ENCODE data around the gene PTPN18. TPM values are rescaled to one million over a fixed set of nuclear protein-coding genes. Genes with fewer than 3 reads are reported as not detected.

Gene PTPN18
- total RNA-seq, 1 experiment from 2014 or later: 15.7 TPM

DNA sequence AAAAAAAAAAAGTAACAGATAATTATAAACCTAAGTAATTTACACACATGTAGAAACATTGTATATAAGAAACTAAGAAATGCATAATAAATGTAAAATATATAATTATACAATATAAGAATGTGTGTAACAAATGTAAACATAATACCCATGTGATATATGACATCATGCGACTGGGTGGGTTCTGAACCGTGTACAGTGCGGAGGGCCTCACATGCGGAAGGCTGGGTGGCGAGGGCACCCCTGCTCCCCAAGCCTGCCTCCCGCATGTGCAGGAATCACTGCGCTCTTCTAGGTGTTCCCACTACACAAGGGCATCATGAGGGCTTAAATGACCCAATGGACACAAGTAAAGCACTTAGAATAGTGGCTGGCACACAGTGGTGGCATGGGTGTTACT lies 2.0 kb downstream of the PTPN18 start:
- no peak for DNase-seq (ENCODE audit: low spot score)
- no peaks in the 10 kb centered on the region for H3K36me3 Mint-ChIP-seq
- H3K4me3 Mint-ChIP-seq: no peak overlapping the region
- 0 out of 2 replicates have a peak, but pooled peaks cover 5% of the 10 kb centered on the region for H3K9me3 Mint-ChIP-seq
- H3K27ac Mint-ChIP-seq: no peak overlapping the region
- peaks cover 8% of the 10 kb centered on the region for H3K4me1 Mint-ChIP-seq
- CTCF ChIA-PET: interaction anchor here (1.2 kb wide), 1 partner anchor 15 kb away, joined by 3 read pairs; no protein-coding TSS in a partner anchor
- peaks cover 35% of the 10 kb centered on the region for H3K27me3 Mint-ChIP-seq (ENCODE audit: low read depth)
- no peak for ATAC-seq
- TF ChIP-seq FOXK1 (CRISPR knock-in tag; IDR thresholded peaks at IDR 0.05): no peak
- no peak for TF ChIP-seq RELA (CRISPR knock-in tag; IDR thresholded peaks at IDR 0.05; ENCODE audit: borderline replicate concordance)
- TF ChIP-seq, protein P1, sequence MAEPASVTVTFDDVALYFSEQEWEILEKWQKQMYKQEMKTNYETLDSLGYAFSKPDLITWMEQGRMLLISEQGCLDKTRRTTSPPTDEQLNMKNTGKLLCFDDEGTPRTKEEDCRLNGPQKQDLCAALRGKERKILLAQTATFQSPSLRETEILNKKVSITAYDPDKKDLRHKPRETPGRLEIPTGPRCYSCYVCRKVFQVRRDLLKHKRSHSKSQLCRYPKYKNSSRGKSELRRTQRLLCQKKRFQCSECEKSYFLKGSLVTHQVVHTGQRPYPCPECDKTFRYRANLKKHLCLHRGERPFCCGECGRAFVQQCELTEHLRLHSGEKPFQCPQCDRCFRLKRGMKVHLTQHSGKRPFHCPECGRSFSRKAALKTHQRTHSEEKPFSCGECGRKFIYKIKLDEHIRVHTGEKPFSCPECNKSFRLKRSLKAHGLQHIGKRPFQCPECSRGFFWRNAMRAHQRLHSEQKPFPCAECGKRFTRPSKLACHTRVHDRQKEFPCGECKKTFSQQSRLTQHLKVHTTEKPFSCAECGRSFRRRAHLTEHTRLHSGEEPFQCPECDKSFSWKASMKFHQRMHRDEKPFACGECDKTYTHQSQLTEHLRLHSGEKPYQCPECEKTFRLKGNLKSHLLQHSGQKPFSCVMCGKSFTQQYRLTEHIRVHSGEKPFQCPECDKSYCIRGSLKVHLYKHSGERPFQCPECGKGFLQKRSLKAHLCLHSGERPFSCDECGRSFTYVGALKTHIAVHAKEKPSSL (CRISPR knock-in tag; conservative IDR thresholded peaks at IDR 0.05): no peak
- TF ChIP-seq, protein P2, sequence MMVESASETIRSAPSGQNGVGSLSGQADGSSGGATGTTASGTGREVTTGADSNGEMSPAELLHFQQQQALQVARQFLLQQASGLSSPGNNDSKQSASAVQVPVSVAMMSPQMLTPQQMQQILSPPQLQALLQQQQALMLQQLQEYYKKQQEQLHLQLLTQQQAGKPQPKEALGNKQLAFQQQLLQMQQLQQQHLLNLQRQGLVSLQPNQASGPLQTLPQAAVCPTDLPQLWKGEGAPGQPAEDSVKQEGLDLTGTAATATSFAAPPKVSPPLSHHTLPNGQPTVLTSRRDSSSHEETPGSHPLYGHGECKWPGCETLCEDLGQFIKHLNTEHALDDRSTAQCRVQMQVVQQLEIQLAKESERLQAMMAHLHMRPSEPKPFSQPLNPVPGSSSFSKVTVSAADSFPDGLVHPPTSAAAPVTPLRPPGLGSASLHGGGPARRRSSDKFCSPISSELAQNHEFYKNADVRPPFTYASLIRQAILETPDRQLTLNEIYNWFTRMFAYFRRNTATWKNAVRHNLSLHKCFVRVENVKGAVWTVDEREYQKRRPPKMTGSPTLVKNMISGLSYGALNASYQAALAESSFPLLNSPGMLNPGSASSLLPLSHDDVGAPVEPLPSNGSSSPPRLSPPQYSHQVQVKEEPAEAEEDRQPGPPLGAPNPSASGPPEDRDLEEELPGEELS (CRISPR knock-in tag; IDR thresholded peaks at IDR 0.05): no peak
- POLR2A ChIA-PET: no interaction called here

DNA sequence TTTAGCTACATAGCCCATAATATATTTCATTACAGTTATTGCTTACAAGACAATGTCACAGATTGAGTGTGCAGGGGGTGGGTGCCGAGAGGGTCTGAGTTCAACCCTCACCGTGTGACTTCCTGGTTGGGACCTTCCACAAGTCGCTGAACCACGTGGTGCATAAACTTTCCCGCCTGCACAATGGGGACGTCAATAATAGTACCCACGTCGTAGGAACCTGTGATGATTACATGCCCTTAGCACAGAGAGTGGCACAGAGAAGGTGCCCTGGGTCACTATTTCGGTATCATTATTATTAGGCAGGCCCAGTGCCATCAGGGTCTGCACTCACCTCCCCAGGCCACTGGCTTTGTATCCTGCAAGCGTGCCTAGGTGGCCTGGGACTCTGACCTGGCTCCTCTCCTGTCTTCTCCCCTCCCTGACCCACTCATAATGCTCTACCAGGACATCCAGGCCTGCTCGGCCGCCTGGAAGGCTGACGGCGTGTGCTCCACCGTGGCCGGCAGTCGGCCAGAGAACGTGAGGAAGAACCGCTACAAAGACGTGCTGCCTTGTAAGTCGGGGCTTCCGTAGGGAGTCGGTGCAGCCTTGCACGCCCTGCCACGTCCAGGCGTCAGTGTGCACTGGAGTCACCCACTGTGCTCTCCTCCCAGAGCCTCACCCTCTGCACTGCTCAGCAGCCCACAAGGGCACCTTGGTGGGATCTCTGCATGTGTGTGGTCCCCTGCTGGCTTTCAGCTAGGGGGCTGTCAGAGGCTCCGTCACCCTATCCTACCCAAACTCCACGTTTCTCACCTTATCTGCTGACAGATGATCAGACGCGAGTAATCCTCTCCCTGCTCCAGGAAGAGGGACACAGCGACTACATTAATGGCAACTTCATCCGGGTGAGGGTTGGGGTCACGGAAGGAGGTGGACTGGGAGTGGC lies 2.8 kb downstream of the PTPN18 start:
- H3K27me3 Mint-ChIP-seq (ENCODE audit: low read depth): peaks cover 31% of the 10 kb centered on the region
- no peak overlapping the region for H3K4me3 Mint-ChIP-seq
- DNase-seq (ENCODE audit: low spot score): no peak
- peaks cover 8% of the 10 kb centered on the region for H3K4me1 Mint-ChIP-seq
- no peak overlapping the region for H3K27ac Mint-ChIP-seq
- H3K36me3 Mint-ChIP-seq: no peaks in the 10 kb centered on the region
- CTCF ChIA-PET: interaction anchor here (0.7 kb wide), 1 partner anchor 22 kb away, joined by 3 read pairs; no protein-coding TSS in a partner anchor
- POLR2A ChIA-PET: no interaction called here
- no peak for ATAC-seq
- H3K9me3 Mint-ChIP-seq: 0 out of 2 replicates have a peak, but pooled peaks cover 5% of the 10 kb centered on the region
- no peak for TF ChIP-seq ZNF232 (CRISPR knock-in tag; IDR thresholded peaks at IDR 0.05)
- TF ChIP-seq, protein P3, sequence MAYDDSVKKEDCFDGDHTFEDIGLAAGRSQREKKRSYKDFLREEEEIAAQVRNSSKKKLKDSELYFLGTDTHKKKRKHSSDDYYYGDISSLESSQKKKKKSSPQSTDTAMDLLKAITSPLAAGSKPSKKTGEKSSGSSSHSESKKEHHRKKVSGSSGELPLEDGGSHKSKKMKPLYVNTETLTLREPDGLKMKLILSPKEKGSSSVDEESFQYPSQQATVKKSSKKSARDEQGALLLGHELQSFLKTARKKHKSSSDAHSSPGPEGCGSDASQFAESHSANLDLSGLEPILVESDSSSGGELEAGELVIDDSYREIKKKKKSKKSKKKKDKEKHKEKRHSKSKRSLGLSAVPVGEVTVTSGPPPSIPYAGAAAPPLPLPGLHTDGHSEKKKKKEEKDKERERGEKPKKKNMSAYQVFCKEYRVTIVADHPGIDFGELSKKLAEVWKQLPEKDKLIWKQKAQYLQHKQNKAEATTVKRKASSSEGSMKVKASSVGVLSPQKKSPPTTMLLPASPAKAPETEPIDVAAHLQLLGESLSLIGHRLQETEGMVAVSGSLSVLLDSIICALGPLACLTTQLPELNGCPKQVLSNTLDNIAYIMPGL (CRISPR knock-in tag; IDR thresholded peaks at IDR 0.05): no peak
- TF ChIP-seq, protein P4, sequence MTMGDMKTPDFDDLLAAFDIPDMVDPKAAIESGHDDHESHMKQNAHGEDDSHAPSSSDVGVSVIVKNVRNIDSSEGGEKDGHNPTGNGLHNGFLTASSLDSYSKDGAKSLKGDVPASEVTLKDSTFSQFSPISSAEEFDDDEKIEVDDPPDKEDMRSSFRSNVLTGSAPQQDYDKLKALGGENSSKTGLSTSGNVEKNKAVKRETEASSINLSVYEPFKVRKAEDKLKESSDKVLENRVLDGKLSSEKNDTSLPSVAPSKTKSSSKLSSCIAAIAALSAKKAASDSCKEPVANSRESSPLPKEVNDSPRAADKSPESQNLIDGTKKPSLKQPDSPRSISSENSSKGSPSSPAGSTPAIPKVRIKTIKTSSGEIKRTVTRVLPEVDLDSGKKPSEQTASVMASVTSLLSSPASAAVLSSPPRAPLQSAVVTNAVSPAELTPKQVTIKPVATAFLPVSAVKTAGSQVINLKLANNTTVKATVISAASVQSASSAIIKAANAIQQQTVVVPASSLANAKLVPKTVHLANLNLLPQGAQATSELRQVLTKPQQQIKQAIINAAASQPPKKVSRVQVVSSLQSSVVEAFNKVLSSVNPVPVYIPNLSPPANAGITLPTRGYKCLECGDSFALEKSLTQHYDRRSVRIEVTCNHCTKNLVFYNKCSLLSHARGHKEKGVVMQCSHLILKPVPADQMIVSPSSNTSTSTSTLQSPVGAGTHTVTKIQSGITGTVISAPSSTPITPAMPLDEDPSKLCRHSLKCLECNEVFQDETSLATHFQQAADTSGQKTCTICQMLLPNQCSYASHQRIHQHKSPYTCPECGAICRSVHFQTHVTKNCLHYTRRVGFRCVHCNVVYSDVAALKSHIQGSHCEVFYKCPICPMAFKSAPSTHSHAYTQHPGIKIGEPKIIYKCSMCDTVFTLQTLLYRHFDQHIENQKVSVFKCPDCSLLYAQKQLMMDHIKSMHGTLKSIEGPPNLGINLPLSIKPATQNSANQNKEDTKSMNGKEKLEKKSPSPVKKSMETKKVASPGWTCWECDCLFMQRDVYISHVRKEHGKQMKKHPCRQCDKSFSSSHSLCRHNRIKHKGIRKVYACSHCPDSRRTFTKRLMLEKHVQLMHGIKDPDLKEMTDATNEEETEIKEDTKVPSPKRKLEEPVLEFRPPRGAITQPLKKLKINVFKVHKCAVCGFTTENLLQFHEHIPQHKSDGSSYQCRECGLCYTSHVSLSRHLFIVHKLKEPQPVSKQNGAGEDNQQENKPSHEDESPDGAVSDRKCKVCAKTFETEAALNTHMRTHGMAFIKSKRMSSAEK (CRISPR knock-in tag; IDR thresholded peaks at IDR 0.05; ENCODE audit: borderline replicate concordance): no peak
- TF ChIP-seq HMGA2 (CRISPR knock-in tag; IDR thresholded peaks at IDR 0.05): no peak
- TF ChIP-seq, protein P5, sequence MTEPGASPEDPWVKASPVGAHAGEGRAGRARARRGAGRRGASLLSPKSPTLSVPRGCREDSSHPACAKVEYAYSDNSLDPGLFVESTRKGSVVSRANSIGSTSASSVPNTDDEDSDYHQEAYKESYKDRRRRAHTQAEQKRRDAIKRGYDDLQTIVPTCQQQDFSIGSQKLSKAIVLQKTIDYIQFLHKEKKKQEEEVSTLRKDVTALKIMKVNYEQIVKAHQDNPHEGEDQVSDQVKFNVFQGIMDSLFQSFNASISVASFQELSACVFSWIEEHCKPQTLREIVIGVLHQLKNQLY (CRISPR knock-in tag; IDR thresholded peaks at IDR 0.05): no peak
- TF ChIP-seq OVOL2 (CRISPR knock-in tag; IDR thresholded peaks at IDR 0.05; ENCODE audit: borderline replicate concordance): no peak
- no peak for TF ChIP-seq NFATC4 (CRISPR knock-in tag; IDR thresholded peaks at IDR 0.05)
- TF ChIP-seq SMAD4 (CRISPR knock-in tag; IDR thresholded peaks at IDR 0.05): no peak
- TF ChIP-seq, protein P6, sequence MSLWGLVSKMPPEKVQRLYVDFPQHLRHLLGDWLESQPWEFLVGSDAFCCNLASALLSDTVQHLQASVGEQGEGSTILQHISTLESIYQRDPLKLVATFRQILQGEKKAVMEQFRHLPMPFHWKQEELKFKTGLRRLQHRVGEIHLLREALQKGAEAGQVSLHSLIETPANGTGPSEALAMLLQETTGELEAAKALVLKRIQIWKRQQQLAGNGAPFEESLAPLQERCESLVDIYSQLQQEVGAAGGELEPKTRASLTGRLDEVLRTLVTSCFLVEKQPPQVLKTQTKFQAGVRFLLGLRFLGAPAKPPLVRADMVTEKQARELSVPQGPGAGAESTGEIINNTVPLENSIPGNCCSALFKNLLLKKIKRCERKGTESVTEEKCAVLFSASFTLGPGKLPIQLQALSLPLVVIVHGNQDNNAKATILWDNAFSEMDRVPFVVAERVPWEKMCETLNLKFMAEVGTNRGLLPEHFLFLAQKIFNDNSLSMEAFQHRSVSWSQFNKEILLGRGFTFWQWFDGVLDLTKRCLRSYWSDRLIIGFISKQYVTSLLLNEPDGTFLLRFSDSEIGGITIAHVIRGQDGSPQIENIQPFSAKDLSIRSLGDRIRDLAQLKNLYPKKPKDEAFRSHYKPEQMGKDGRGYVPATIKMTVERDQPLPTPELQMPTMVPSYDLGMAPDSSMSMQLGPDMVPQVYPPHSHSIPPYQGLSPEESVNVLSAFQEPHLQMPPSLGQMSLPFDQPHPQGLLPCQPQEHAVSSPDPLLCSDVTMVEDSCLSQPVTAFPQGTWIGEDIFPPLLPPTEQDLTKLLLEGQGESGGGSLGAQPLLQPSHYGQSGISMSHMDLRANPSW (CRISPR knock-in tag; conservative IDR thresholded peaks at IDR 0.05; ENCODE audit: low read depth): no peak
- no peak for TF ChIP-seq NFE2L1 (CRISPR knock-in tag; IDR thresholded peaks at IDR 0.05)
- no peak for TF ChIP-seq SP1 (CRISPR knock-in tag; conservative IDR thresholded peaks at IDR 0.05)
- TF ChIP-seq ZNF671 (CRISPR knock-in tag; IDR thresholded peaks at IDR 0.05): no peak
- TF ChIP-seq NR3C1 (CRISPR knock-in tag; conservative IDR thresholded peaks at IDR 0.05; ENCODE audit: low read depth): no peak
- no peak for TF ChIP-seq ZNF121 (CRISPR knock-in tag; IDR thresholded peaks at IDR 0.05)
